ENCODE measurements around the gene LRCH3. TPM values are rescaled to one million over a fixed set of nuclear protein-coding genes. Genes with fewer than 3 reads are reported as not detected.

The LRCH3 gene
- total and polyA plus RNA-seq, 9 of the 15 experiments (the other 6 are each of a cell fraction or from before 2014, with no cell fraction given), result 4.6 to 75.3 (median 30.3) TPM

GRCh38 chr3:197750396-197750831 is 40.6 kb upstream of the LRCH3 start (continued):
- TF ChIP-seq ZHX1 (conservative IDR thresholded peaks at IDR 0.05; ENCODE audit: low read length) (no peak), CCNT2 (IDR thresholded peaks at IDR 0.05; ENCODE audit: borderline replicate concordance, extremely low read depth, insufficient read length, low read depth, low read length) (peak; percentile 56), CREB3 (tag; conservative IDR thresholded peaks at IDR 0.05; ENCODE audit: low read depth) (no peak), ATF6 (CRISPR knock-in tag; IDR thresholded peaks at IDR 0.05) (peak; percentile 13; the same call in 1 of the 2 replicates), BRD4 (IDR thresholded peaks at IDR 0.05) (0 out of 2 replicates have a peak, but pooled peaks have one; percentile 18), RBFOX2 (IDR thresholded peaks at IDR 0.05; ENCODE audit: low read depth, low read length) (peak; percentile 42), TEAD4 (IDR thresholded peaks at IDR 0.05; ENCODE audit: low read length) (0 out of 2 replicates have a peak, but pooled peaks have one; percentile 12), TEAD4 (CRISPR knock-in tag; IDR thresholded peaks at IDR 0.05; ENCODE audit: borderline replicate concordance) (no peak), HOMEZ (CRISPR knock-in tag; IDR thresholded peaks at IDR 0.05) (no peak), MAZ (CRISPR knock-in tag; conservative IDR thresholded peaks at IDR 0.05 in 1 of 2, IDR thresholded peaks at IDR 0.05 in 1 of 2) (peak in 1 of 2 experiments; percentile 7; a peak in 1 of 4 replicates), MAX (CRISPR knock-in tag; IDR thresholded peaks at IDR 0.05) (0 out of 2 replicates have a peak, but pooled peaks have one; percentile 10), UBTF (IDR thresholded peaks at IDR 0.05; ENCODE audit: borderline replicate concordance in 1 of 2, low read depth in 2 of 2, low read length in 2 of 2) (peak; percentile 90 to 96; a peak in 3 of 4 replicates), RBM14 (IDR thresholded peaks at IDR 0.05; ENCODE audit: borderline replicate concordance, insufficient read depth, low read depth, low read length) (0 out of 2 replicates have a peak, but pooled peaks have one; percentile 36), TAF1 (IDR thresholded peaks at IDR 0.05; ENCODE audit: control insufficient read depth, extremely low read depth, insufficient read depth, low read length, severe bottlenecking) (peak; percentile 24)
